Esophagus muscularis mucosa (tissue), 4 donors: ENCODE measurements around the gene SAMD4A. TPM values are rescaled to one million over a fixed set of nuclear protein-coding genes. Genes with fewer than 3 reads are reported as not detected.

Experiments
- DNase-seq: peaks from one replicate; pipeline ENCODE4 v3.0.0-alpha.2; 2017; ENCODE audit errors: extremely low spot score
- H3K27ac ChIP-seq, 4 donors: fragments of 200-600 bp; sonication (generic); replicated peaks in 1 of 4; 1 replicate in 3 of 4; 2 replicates in 1 of 4; pipeline ENCODE4 v1.5.1; 2016 to 2019; ENCODE audit warnings: mild to moderate bottlenecking in 1 of 4
- H3K27me3 ChIP-seq, 4 donors: fragments of 200-600 bp; sonication (generic); one replicate each; pipeline versions ENCODE4 v1.5.1 to v1.6.0; 2016 to 2019
- H3K36me3 ChIP-seq, 4 donors: fragments of 200-600 bp; sonication (generic); one replicate each; pipeline ENCODE4 v1.5.1; 2016 to 2019
- H3K4me1 ChIP-seq, 4 donors: fragments of 200-600 bp; sonication (generic); one replicate each; pipeline ENCODE4 v1.5.1; 2016 to 2019
- H3K4me3 ChIP-seq, 4 donors: fragments of 200-600 bp; sonication (generic); 1 replicate in 2 of 4; 2 replicates in 2 of 4; pipeline ENCODE4 v1.5.1; 2016 to 2019; ENCODE audit warnings: mild to moderate bottlenecking in 4 of 4, moderate library complexity in 1 of 4
- H3K9me3 ChIP-seq, 4 donors: fragments of 200-600 bp; sonication (generic); 1 replicate in 3 of 4; 2 replicates in 1 of 4; pipeline ENCODE4 v1.5.1; 2016 to 2019
- CTCF ChIP-seq, 3 experiments: fragments of 200-600 bp in 2 of 3; fragments of 450-650 bp in 1 of 3; sonication (generic) in 2 of 3; IDR thresholded peaks; one replicate each; pipeline ENCODE4 v1.5.1; 2017 to 2019; ENCODE audit warnings: antibody characterized with exemption in 3 of 3, mild to moderate bottlenecking in 2 of 3, moderate library complexity in 1 of 3
- EP300 ChIP-seq: sonication (generic); formaldehyde crosslinking; IDR thresholded peaks from one replicate; pipeline ENCODE4 v1.6.1; 2017; ENCODE audit warnings: antibody characterized with exemption
- POLR2A ChIP-seq: fragments of 450-650 bp; IDR thresholded peaks from one replicate; pipeline ENCODE4 v1.6.1; 2017; ENCODE audit warnings: antibody characterized with exemption, moderate library complexity, mild to moderate bottlenecking, low read depth
- POLR2AphosphoS5 ChIP-seq, 2 donors: sonication (generic); formaldehyde crosslinking; IDR thresholded peaks; one replicate each; pipeline ENCODE4 v1.6.1; 2017; ENCODE audit warnings: antibody characterized with exemption in 2 of 2
- WGBS: methylation state at CpG from one replicate; pipeline ENCODE4 v1.1.5; 2018; 5-methylcytosine and 5-hydroxymethylcytosine counted together
- intact Hi-C: fragments of 100-400 bp; cut with DNase I; formaldehyde crosslinking; loops from one replicate; pipeline ENCODE4 v1.15.1; 2023
- total RNA-seq, 4 donors: library from RNA; depleted of rRNA; stranded (reverse); fragments of >200 nt; gene quantifications; one replicate each; pipeline versions ENCODE4 v1.1.0 to v1.2.1, GENCODE V29; 2016

The SAMD4A gene
- total RNA-seq, 4 donors from 2014 or later = 76.8 to 123 (median 97.0) TPM

- TF ChIP-seq POLR2A = no peak
- TF ChIP-seq CTCF (IDR thresholded peaks at IDR 0.05) = no peak
- TF ChIP-seq POLR2AphosphoS5 (IDR thresholded peaks at IDR 0.05) = no peak
- 90% methylated on average over 2 of the region's 2 CpGs for WGBS
- Histone ChIP-seq H3K27ac (no peak overlapping the region), H3K9me3 (no peaks in the 10 kb centered on the region), H3K27me3 (no peaks in the 10 kb centered on the region), H3K36me3 (no peaks in the 10 kb centered on the region), H3K4me3 (no peak overlapping the region), H3K4me1 (peaks cover 34 to 56% (median 43%) of the 10 kb centered on the region in 4 donors)
- DNase-seq = no peak
- intact Hi-C loops = no loop called here
Measured at GRCh38 chr14:54664961-54665360, 98.0 kb downstream of the SAMD4A start.

- Histone ChIP-seq H3K4me1 (peaks cover 42 to 61% (median 46%) of the 10 kb centered on the region in 4 donors), H3K27me3 (no peaks in the 10 kb centered on the region), H3K27ac (no peak overlapping the region), H3K36me3 (no peaks in the 10 kb centered on the region), H3K4me3 (no peak overlapping the region), H3K9me3 (no peaks in the 10 kb centered on the region)
- intact Hi-C loops = no loop called here
- DNase-seq = no peak
- TF ChIP-seq EP300 = no peak
- no peak for TF ChIP-seq POLR2AphosphoS5 (IDR thresholded peaks at IDR 0.05)
- TF ChIP-seq POLR2A = no peak
- TF ChIP-seq CTCF (IDR thresholded peaks at IDR 0.05) = no peak
- 100% methylated on average over 1 of the region's 1 CpG for WGBS
Measured at GRCh38 chr14:54665946-54666345, 99.0 kb downstream of the SAMD4A start.

GRCh38 chr14:54667026-54667744, 100.3 kb downstream of the SAMD4A start:
- TF ChIP-seq CTCF (IDR thresholded peaks at IDR 0.05) (no peak), EP300 (no peak)
- no peak for DNase-seq
- Histone ChIP-seq H3K27ac (no peak overlapping the region), H3K4me3 (no peak overlapping the region), H3K4me1 (peaks cover 50 to 61% (median 55%) of the 10 kb centered on the region in 4 donors), H3K9me3 (no peaks in the 10 kb centered on the region), H3K27me3 (no peaks in the 10 kb centered on the region), H3K36me3 (no peaks in the 10 kb centered on the region)
- WGBS = 93% methylated on average over 4 of the region's 4 CpGs
- intact Hi-C loops = no loop called here

- no peak overlapping the region for H3K4me3 ChIP-seq
- TF ChIP-seq POLR2A = no peak
- TF ChIP-seq POLR2AphosphoS5 (IDR thresholded peaks at IDR 0.05) = no peak
- TF ChIP-seq EP300 = no peak
- TF ChIP-seq CTCF (IDR thresholded peaks at IDR 0.05) = no peak
- no peak overlapping the region for H3K27ac ChIP-seq
- no peaks in the 10 kb centered on the region for H3K9me3 ChIP-seq
- no peaks in the 10 kb centered on the region for H3K27me3 ChIP-seq
- DNase-seq = no peak
- 93% methylated on average over 8 of the region's 8 CpGs for WGBS
- no peaks in the 10 kb centered on the region for H3K36me3 ChIP-seq
- intact Hi-C loops = no loop called here
- H3K4me1 ChIP-seq = peaks cover 52 to 62% (median 55%) of the 10 kb centered on the region in 4 donors
Measured at GRCh38 chr14:54667764-54668163, 100.8 kb downstream of the SAMD4A start.
